Coronary artery (tissue), 2 donors: Measurements from ENCODE around the gene NUDCD2.

Experiments used
- DNase-seq: peaks from one replicate; pipeline ENCODE4 v3.0.0-alpha.2; 2017; ENCODE audit warnings: low spot score
- H3K27ac ChIP-seq, 2 donors: fragments of 200-600 bp; sonication (generic); one replicate each; pipeline ENCODE4 v1.5.1; 2016 to 2019
- H3K4me3 ChIP-seq: fragments of 200-600 bp; sonication (generic); 2 replicates; pipeline ENCODE4 v1.5.1; 2016; ENCODE audit warnings: mild to moderate bottlenecking, moderate library complexity
- TF ChIP-seq, protein P1 (sequence below): fragments of 200-600 bp; sonication (generic); IDR thresholded peaks from one replicate; pipeline ENCODE4 v1.5.1; 2019; ENCODE audit warnings: antibody characterized with exemption

The NUDCD2 gene

DNA sequence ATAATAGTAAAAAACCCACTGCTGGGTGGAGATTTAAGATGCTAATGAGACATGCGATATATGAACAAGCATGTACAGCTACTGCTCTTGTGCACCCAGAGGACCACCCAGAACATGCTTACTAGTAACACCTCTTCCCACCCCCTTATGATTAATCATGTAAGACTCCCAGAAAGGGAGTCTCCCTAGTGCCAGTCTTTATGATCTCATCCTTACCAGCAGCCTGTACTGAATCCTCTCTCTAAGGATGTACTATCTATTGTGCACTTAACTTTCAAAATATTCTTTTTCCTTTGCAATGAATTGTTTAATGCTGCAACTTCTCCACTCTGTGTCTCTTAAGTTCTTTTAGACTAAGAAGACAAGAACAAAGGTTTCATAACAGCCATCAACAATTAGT, 36.4 kb upstream of the NUDCD2 start:
- Histone ChIP-seq H3K27ac (no peak overlapping the region), H3K4me3 (no peak overlapping the region)
- DNase-seq: no peak
- TF ChIP-seq, protein P1, sequence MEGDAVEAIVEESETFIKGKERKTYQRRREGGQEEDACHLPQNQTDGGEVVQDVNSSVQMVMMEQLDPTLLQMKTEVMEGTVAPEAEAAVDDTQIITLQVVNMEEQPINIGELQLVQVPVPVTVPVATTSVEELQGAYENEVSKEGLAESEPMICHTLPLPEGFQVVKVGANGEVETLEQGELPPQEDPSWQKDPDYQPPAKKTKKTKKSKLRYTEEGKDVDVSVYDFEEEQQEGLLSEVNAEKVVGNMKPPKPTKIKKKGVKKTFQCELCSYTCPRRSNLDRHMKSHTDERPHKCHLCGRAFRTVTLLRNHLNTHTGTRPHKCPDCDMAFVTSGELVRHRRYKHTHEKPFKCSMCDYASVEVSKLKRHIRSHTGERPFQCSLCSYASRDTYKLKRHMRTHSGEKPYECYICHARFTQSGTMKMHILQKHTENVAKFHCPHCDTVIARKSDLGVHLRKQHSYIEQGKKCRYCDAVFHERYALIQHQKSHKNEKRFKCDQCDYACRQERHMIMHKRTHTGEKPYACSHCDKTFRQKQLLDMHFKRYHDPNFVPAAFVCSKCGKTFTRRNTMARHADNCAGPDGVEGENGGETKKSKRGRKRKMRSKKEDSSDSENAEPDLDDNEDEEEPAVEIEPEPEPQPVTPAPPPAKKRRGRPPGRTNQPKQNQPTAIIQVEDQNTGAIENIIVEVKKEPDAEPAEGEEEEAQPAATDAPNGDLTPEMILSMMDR: no peak

GRCh38 chr5:163489745-163490075, 29.8 kb upstream of the NUDCD2 start:
- DNase-seq: no peak
- TF ChIP-seq, protein P1: no peak
- Histone ChIP-seq H3K27ac (no peak overlapping the region), H3K4me3 (no peak overlapping the region)

DNA sequence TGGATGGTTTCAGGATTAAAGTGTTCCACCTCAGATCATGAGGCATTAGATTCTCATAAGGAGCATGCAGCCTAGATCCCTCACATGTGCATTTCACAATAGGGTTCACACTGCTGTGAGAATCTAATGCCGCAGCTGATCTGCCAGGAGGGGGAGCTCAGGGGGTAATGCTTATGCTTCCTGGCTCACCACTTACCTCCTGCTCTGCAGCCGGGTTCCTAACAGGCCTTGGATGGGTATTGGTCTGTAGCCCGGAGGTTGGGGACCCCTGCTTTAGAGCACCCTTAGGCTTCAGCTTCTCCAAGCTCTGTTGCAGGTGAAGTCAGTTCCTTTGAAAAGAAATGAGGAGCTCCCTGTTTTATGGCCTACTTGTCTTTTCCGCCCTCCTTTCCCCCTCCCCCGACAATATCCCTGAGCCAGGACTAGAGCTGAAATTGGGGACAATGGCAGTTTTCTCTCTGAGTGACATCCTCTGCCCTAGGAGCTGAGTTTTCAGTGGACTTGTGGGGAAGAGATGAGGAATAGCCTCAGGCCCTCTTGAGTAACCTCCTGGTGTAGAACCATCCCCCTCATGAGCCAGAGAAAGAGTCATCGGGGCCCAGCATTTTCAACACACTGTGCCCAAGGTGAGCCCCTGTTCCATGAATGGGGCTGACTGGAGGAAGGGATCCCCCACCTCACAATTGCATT, 29.3 kb upstream of the NUDCD2 start:
- no peak overlapping the region for H3K27ac ChIP-seq
- TF ChIP-seq, protein P1: no peak
- DNase-seq: no peak
- no peak overlapping the region for H3K4me3 ChIP-seq

DNA sequence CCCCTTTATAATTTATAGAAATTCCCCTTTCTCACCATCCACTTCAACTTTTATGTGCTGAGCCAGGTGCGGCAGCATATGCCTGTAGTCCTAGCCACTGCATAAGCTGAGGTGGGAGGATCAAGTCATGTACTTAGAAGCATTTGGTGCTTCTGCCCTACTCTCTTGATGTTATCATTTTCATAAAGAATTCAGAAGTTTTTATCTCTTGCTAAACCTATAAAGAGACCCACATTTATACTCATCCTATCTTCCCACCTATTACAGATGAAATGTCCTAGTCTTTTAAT, 19.0 kb upstream of the NUDCD2 start:
- DNase-seq: no peak
- TF ChIP-seq, protein P1: no peak
- no peak overlapping the region for H3K4me3 ChIP-seq
- no peak overlapping the region for H3K27ac ChIP-seq

GRCh38 chr5:163478126-163478981, 18.5 kb upstream of the NUDCD2 start:
- no peak for DNase-seq
- TF ChIP-seq, protein P1: no peak
- H3K4me3 ChIP-seq: no peak overlapping the region
- H3K27ac ChIP-seq: no peak overlapping the region

- no peak overlapping the region for H3K27ac ChIP-seq
- TF ChIP-seq, protein P1: no peak
- no peak overlapping the region for H3K4me3 ChIP-seq
- no peak for DNase-seq
Measured at GRCh38 chr5:163475411-163475810, 15.5 kb upstream of the NUDCD2 start.
